Astrocyte (in vitro differentiated cells and primary cell): ENCODE data around the gene ZNF860. TPM values are rescaled to one million over a fixed set of nuclear protein-coding genes. Genes with fewer than 3 reads are reported as not detected.
"Not testable (repeated sequence)": the region's sequence is repeated elsewhere in the genome, so short reads cannot be mapped to it uniquely, and the experiment has no call there.

ENCODE experiments used
- DNase-seq: peaks from one replicate; pipeline ENCODE4 v3.0.0-alpha.2; 2010; ENCODE audit warnings: low read depth
- FAIRE-seq: peaks from 2 replicates; lab custom pipeline; 2011; peaks lifted over from hg19 to GRCh38; lab: Jason Lieb, UNC
- H2AFZ ChIP-seq: 2 replicates; pipeline ENCODE4 v1.6.0; 2012; ENCODE audit warnings: low read depth, low read length, inconsistent platforms
- H3K27ac ChIP-seq: 2 replicates; pipeline ENCODE4 v1.5.1; 2011; ENCODE audit warnings: low read depth, low read length, inconsistent platforms
- H3K27me3 ChIP-seq: 2 replicates; pipeline ENCODE4 v1.6.0; 2011; ENCODE audit warnings: low read length, inconsistent platforms; ENCODE audit not compliant: insufficient read depth
- H3K36me3 ChIP-seq: 2 replicates; pipeline ENCODE4 v1.5.1; 2011; ENCODE audit warnings: low read length, inconsistent platforms; ENCODE audit not compliant: insufficient read depth
- H3K4me1 ChIP-seq: 2 replicates; pipeline ENCODE4 v1.5.1; 2011; ENCODE audit warnings: low read length, inconsistent platforms; ENCODE audit not compliant: insufficient read depth
- H3K4me2 ChIP-seq: 2 replicates; pipeline ENCODE4 v1.6.0; 2012; ENCODE audit warnings: low read length, inconsistent platforms
- H3K4me3 ChIP-seq: 2 replicates; pipeline ENCODE4 v1.5.1; 2011; ENCODE audit warnings: low read depth, mild to moderate bottlenecking, low read length, inconsistent platforms; ENCODE audit not compliant: insufficient read depth
- H3K79me2 ChIP-seq: 2 replicates; pipeline ENCODE4 v1.6.0; 2012; ENCODE audit warnings: mild to moderate bottlenecking, low read length, inconsistent platforms; ENCODE audit not compliant: insufficient read depth
- H3K9ac ChIP-seq: 2 replicates; pipeline ENCODE4 v1.6.0; 2012; ENCODE audit warnings: mild to moderate bottlenecking, low read length, inconsistent platforms
- H3K9me3 ChIP-seq: 2 replicates; pipeline ENCODE4 v1.5.1; 2012; ENCODE audit warnings: low read depth, mild to moderate bottlenecking, low read length, inconsistent platforms; ENCODE audit not compliant: insufficient read depth
- H4K20me1 ChIP-seq: 2 replicates; pipeline ENCODE4 v1.6.0; 2012; ENCODE audit warnings: low read length, inconsistent platforms; ENCODE audit not compliant: insufficient read depth
- H3K27ac Mint-ChIP-seq: one replicate; pipeline ENCODE4 v1.8.0; 2021; ENCODE audit warnings: mild to moderate bottlenecking, mixed read lengths; ENCODE audit not compliant: unreplicated experiment
- H3K27me3 Mint-ChIP-seq: one replicate; pipeline ENCODE4 v1.8.0; 2021; ENCODE audit warnings: low read depth, mixed read lengths; ENCODE audit not compliant: unreplicated experiment
- H3K36me3 Mint-ChIP-seq: one replicate; pipeline ENCODE4 v1.8.0; 2021; ENCODE audit warnings: low read depth, mixed read lengths; ENCODE audit not compliant: unreplicated experiment
- H3K4me1 Mint-ChIP-seq: one replicate; pipeline ENCODE4 v1.8.0; 2021; ENCODE audit warnings: low read depth, mixed read lengths; ENCODE audit not compliant: unreplicated experiment
- H3K4me3 Mint-ChIP-seq: one replicate; pipeline ENCODE4 v1.8.0; 2021; ENCODE audit warnings: mild to moderate bottlenecking, moderate library complexity, mixed read lengths; ENCODE audit not compliant: unreplicated experiment
- H3K9me3 Mint-ChIP-seq: one replicate; pipeline ENCODE4 v1.8.0; 2021; ENCODE audit warnings: mild to moderate bottlenecking, mixed read lengths; ENCODE audit not compliant: unreplicated experiment
- CTCF ChIP-seq: IDR thresholded peaks from 2 replicates; pipeline ENCODE4 v1.5.1; 2011; ENCODE audit warnings: low read depth, mild to moderate bottlenecking, inconsistent platforms, low read length, moderate library complexity; ENCODE audit not compliant: insufficient read depth
- EZH2 ChIP-seq: IDR thresholded peaks from 2 replicates; pipeline ENCODE4 v1.6.1; 2012; ENCODE audit warnings: mild to moderate bottlenecking, low read length, inconsistent platforms; ENCODE audit not compliant: insufficient read depth
- total RNA-seq: library from RNA; stranded (reverse); gene quantifications from 2 replicates; pipeline ENCODE4 v1.2.1, GENCODE V29; 2021

The ZNF860 gene
- total RNA-seq, 1 donor from 2014 or later, result 3.7 TPM

GRCh38 chr3:31993843-31994242, 12.3 kb downstream of the ZNF860 start:
- Mint-ChIP-seq H3K36me3 (peaks cover 10% of the 10 kb centered on the region), H3K27me3 (no peaks in the 10 kb centered on the region), H3K27ac (no peak overlapping the region), H3K4me3 (no peak overlapping the region), H3K4me1 (peaks cover 1% of the 10 kb centered on the region), H3K9me3 (peaks cover 29% of the 10 kb centered on the region)
- Histone ChIP-seq H3K4me2 (no peak overlapping the region), H3K79me2 (no peaks in the 10 kb centered on the region), H4K20me1 (no peaks in the 10 kb centered on the region), H3K36me3 (no peaks in the 10 kb centered on the region), H3K4me1 (no peaks in the 10 kb centered on the region), H2AFZ (no peak overlapping the region), H3K9me3 (peaks cover 21% of the 10 kb centered on the region), H3K27me3 (no peaks in the 10 kb centered on the region), H3K9ac (no peak overlapping the region), H3K27ac (no peak overlapping the region), H3K4me3 (no peak overlapping the region)
- no peak for DNase-seq
- no peak for FAIRE-seq
- TF ChIP-seq EZH2 (no peak), CTCF (no peak)

- not testable (repeated sequence) for H3K4me2 ChIP-seq, H3K9ac ChIP-seq, H3K4me1 ChIP-seq, H2AFZ ChIP-seq, H3K4me1 Mint-ChIP-seq, H4K20me1 ChIP-seq, H3K36me3 ChIP-seq, H3K79me2 ChIP-seq, DNase-seq, H3K4me3 ChIP-seq, FAIRE-seq, H3K27me3 Mint-ChIP-seq, H3K27me3 ChIP-seq, H3K36me3 Mint-ChIP-seq, H3K27ac ChIP-seq, H3K4me3 Mint-ChIP-seq, H3K27ac Mint-ChIP-seq
- H3K9me3 ChIP-seq, result peaks cover 14% of the 10 kb centered on the region
- peaks cover 29% of the 10 kb centered on the region for H3K9me3 Mint-ChIP-seq
These were observed 13.5 kb downstream of the ZNF860 start for GRCh38 chr3:31995026-31995425.

GRCh38 chr3:31996195-31996594, 14.6 kb downstream of the ZNF860 start:
- H3K4me1 Mint-ChIP-seq, result peaks cover 1% of the 10 kb centered on the region
- H3K9me3 Mint-ChIP-seq, result peaks cover 33% of the 10 kb centered on the region
- no peaks in the 10 kb centered on the region for H3K27me3 ChIP-seq
- peaks cover 15% of the 10 kb centered on the region for H3K36me3 Mint-ChIP-seq
- no peaks in the 10 kb centered on the region for H3K79me2 ChIP-seq
- no peak overlapping the region for H2AFZ ChIP-seq
- no peak overlapping the region for H3K27ac ChIP-seq
- FAIRE-seq (no peak), DNase-seq (no peak)
- no peaks in the 10 kb centered on the region for H3K36me3 ChIP-seq
- no peaks in the 10 kb centered on the region for H3K27me3 Mint-ChIP-seq
- no peak overlapping the region for H3K9ac ChIP-seq
- no peak overlapping the region for H3K27ac Mint-ChIP-seq
- TF ChIP-seq CTCF (no peak), EZH2 (no peak)
- H3K4me3 ChIP-seq, result no peak overlapping the region
- H3K4me2 ChIP-seq, result no peak overlapping the region
- no peaks in the 10 kb centered on the region for H4K20me1 ChIP-seq
- H3K4me3 Mint-ChIP-seq, result no peak overlapping the region
- H3K4me1 ChIP-seq, result no peaks in the 10 kb centered on the region
- peaks cover 5% of the 10 kb centered on the region for H3K9me3 ChIP-seq
